Stimulated activated CD4-positive, alpha-beta T cell treated with anti-CD3 and anti-CD28 coated beads, Interleukin-2, amount 100 ng/mL, for 4 hours (primary cell): ENCODE data around the gene HELZ.

Experiments used
- DNase-seq: peaks from one replicate; pipeline ENCODE4 v3.0.0-alpha.2; 2020; ENCODE audit warnings: low read depth

Gene HELZ

DNA sequence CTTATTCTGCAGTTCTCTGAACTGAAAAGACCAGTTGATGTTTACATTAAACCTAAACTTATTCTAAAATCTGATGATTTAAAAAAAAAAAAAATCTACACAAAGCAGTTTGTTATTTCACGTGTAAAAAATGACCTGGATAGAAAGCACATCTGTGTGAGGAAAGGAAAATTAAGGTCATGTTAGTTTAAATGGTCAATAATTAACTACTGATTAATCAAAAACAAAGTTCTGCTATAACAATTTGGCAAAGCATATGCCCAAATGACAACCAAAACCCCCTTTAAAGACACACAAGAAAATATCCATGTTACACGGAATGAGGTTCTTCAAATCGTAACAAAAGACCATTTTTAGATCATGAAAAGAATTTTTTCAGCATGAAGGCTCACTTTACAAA is 170.2 kb downstream of the HELZ start:
- DNase-seq: no peak

DNA sequence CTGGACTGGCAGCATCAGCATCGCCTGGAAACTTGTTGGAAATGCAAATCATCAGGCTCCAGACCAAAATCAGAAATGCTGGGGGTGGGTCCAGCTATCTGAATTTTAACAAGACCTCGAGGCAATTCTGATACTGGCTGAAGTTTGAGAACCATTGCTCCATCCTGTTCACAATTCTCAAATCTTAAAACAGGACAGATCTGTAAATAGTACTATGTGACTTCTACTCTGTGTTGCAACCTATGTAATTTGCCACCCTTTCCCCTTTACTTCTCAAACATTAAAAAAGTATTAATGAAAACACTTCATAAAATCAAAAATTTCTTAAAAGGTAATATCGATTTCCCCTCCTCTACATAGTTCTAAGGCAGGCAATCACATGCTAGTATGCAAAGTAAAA is 172.1 kb downstream of the HELZ start:
- no peak for DNase-seq

DNA sequence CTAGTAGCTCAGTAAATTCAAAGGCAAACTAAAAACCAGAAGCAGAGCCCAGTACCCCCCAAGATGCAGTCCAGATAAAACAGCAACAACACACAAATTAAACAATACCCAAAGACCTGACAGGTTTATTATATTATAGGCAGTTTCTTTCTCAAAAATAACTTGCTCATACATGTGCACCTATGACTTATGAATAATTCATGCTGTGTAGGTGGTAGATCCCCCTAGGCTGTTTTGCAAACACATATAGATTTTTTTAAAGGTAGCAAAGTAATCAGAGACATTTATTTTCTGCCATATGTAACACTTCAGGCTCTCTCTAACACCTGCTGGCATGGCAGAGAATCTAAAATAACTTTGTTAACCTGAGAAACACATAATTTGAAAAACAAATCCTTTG is 173.4 kb downstream of the HELZ start:
- no peak for DNase-seq

GRCh38 chr17:67069603-67070136 is 175.3 kb downstream of the HELZ start:
- no peak for DNase-seq

- no peak for DNase-seq
These were observed 176.0 kb downstream of the HELZ start for GRCh38 chr17:67068999-67069398.

GRCh38 chr17:67067571-67068482 is 177.2 kb downstream of the HELZ start:
- DNase-seq: no peak

GRCh38 chr17:67066717-67067116 is 178.3 kb downstream of the HELZ start:
- DNase-seq: no peak

DNA sequence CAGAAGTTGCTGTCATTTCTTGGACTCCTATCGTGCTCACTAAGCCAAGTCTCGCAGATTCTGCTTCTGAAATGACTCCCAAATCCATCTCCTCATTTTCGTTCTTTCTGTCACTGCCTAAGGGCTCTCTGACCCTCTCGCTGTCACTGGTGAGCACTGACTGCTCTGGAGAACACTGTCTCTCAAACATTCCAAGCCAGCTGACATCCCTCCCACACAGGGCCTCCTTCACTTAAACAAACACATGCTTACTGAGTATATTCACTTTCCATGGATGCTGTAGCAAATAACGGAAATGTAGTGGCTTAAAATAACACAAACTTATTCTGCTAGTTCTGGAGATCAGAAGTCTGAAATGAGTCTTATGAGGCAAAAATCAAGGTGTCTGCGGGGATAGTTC is 181.9 kb downstream of the HELZ start:
- DNase-seq: no peak

- no peak for DNase-seq
These were observed 185.6 kb downstream of the HELZ start for GRCh38 chr17:67059372-67059771.

DNA sequence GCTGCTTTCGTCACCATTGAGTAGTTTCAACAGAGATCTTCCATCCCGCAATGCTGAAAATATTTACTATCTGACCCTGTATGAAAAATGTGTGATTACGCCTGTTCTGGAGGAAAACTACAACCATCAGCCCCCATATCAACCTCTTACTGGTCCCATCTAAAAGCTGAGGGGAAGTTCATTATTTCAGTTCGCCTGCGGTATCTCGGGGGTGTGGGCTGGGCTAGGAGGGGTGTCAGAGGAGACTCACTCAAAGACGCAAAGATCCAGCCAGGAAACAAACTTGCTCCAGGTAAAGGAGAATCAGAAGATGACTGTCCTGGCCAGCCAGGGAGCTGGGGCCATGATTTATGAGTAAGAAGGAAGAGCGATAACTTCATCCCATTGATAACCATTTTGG is 187.0 kb downstream of the HELZ start:
- DNase-seq: no peak

- DNase-seq: no peak
These were observed 188.1 kb downstream of the HELZ start for GRCh38 chr17:67056746-67057490.

DNA sequence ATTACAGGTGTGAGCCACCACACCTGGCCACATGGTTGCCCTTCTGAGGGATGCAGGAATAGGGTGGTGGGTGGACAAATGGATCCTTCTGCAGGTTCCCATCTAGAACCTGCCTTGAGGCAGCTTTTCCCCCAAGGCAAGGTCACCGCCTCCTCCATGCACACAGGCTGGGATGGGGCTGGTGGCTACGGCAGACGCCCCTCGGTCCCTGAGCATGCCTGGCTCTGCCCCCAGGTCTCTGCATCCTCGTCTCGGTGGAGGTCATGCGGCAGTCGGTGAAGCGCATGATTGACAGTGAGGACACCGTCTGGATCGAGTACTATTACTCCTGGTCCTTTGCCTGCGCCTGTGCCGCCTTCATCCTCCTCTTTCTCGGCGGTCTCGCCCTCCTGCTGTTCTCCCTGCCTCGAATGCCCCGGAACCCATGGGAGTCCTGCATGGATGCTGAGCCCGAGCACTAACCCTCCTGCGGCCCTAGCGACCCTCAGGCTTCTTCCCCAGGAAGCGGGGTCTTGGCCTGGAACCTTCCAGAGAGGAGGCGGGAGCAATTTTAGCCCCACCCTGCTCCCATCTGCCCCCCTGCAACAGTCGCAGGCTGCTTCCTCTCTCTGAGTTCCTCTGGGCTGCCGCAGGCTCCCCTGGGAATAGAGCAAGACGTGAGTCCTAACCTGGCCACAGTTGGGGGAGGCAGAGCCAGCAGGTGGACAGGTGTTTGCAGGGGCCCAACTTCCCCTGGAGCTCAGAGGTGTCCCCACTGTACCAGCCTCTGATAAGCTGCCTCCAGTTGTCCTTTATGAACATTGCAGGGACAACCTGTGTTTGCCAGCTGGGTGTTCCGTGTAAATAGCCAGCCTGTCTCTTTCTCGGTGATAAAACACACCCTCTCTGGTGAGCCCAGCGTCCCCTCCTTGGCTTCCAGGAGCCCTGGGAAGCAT is 188.9 kb downstream of the HELZ start:
- DNase-seq: no peak

GRCh38 chr17:67055041-67055443 is 190.0 kb downstream of the HELZ start:
- DNase-seq: no peak

DNA sequence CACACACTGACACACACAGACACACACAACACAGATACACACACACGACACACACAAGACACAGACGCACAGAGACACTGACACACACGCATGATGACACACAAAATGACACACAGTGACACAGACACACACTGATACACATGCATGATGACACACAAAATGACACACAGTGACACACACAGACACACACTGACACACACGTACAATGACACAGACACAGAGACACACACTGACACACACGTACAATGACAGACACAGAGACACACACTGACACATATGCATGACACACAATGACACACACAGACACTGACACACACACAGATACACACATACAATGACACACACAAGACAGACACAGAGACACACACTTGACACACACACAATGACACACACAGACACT is 190.4 kb downstream of the HELZ start:
- DNase-seq: no peak

DNA sequence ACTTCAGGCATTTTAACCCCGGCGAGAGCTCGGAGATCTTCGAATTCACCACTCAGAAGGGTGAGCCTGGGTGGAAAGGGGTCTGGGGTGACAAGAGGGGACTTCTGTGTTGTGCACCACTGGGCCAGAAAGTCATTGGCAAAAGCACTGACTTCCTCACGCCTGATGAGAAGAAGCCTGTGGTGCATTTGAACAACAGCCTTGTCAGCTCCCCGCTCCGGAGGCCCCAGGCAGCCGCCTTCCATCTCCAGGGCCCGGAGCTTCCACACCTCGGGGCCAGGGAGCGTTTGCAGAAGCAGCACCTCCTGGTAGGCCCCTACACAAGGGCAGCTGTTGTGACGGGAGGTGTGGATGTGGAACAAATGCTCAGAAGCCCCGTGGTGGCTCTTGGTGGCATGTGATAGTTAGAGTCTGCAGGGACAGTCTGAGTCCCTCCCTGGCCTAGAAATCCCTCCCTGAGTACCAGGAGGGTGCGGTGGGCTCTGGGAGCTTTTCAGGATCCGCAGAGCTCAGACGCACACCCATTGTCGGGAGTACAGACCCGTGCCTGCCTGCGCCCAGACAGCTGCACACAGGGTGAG is 190.9 kb downstream of the HELZ start:
- DNase-seq: no peak

DNA sequence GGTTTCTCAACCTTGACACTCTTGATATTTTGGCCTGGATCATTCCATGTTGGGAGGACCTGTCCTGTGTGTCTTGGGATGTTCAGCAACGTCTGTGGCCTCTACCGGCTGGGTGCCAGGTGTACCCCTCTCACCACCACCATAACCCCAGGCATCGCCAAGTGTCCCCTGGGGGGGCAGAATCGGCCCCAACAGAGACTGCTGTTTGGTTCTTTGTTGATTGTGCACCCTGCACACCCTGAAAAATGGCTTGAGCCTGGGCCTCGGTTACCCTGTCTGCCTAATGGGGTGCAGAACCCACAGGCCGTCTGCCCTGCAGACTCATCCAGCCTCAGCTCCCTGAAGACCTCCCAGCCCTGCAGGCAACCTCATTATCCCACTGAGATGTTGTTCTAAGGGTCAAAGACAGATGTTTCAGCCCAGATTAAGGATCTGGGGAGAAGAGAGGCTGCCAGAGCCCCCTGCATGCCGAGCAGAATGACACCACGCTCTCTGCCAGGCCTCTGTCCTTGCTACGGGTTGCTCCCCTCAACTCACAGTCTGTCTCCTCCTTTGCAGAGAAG is 191.5 kb downstream of the HELZ start:
- DNase-seq: no peak

- no peak for DNase-seq
These were observed 192.1 kb downstream of the HELZ start for GRCh38 chr17:67052720-67053437.

DNA sequence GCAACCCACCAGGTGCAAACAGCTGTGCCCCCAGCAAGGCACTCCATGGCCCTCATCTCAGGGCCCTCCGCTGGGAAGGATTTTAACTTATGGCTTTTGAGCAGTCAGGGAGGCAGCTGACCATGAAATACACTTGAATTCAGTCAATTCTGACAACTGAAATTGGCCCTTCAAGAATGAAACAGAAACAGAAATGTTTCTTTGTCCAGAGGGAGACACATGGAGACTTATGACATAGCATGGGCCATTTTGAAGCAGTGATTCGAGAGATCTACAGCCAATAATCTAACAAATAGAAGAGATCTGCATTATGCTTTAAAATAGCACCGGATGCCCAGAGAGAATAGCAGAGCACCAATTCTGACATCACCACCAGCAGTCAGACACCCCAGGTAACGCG is 193.2 kb downstream of the HELZ start:
- DNase-seq: no peak

GRCh38 chr17:67051155-67051538 is 193.8 kb downstream of the HELZ start:
- DNase-seq: no peak

DNA sequence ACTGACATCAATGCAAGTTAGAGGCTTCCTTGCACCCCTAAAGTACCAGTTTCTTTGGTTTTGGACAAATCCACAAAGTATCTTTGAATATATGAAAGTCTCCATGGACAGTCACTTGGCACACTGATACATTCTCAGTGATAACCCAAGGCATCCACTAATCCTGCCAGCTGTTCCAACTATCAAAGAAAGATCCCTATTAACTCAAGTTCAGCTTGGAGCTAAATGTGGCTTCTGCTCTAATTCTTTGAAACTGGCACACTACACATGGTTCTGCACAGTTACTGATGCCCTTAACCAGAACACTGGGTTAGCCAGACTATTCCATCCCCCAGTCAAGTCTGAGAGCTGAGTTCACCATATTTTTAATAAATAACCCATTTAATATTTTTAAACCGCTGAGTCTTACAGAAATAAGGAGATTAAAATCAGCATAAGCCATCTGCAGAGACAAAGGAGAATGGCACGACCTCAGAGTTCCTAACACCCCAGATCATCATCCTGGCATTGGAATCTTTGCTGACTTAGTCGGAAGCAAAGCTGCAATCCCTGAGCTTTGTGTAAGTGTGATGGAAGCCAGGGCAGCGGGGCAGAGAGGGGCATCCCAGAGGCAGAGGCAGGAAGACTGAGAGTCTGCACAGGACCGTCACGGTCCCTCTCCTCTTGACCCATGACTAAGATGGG is 194.4 kb downstream of the HELZ start:
- DNase-seq: no peak
